WERI-Rb-1 (cell line): Measurements from ENCODE around the gene ATP8B1.
A peak's percentile ranks its signal among the peaks of the same experiment; 100 is the strongest.

ENCODE experiments used
- DNase-seq: peaks from one replicate; pipeline ENCODE4 v3.0.0-alpha.2; 2020
- H3K27ac ChIP-seq: fragments of 250-450 bp; sonication (Bioruptor Pico); 2 replicates; pipeline ENCODE4 v1.5.1; 2020; ENCODE audit warnings: mild to moderate bottlenecking, moderate library complexity
- H3K27me3 ChIP-seq: fragments of 250-450 bp; sonication (Bioruptor Pico); 2 replicates; pipeline ENCODE4 v1.5.1; 2021; ENCODE audit warnings: mild to moderate bottlenecking, low read depth, moderate library complexity; ENCODE audit not compliant: insufficient read depth, severe bottlenecking
- H3K36me3 ChIP-seq: fragments of 250-450 bp; sonication (Bioruptor Pico); 2 replicates; pipeline ENCODE4 v1.5.1; 2020; ENCODE audit warnings: mild to moderate bottlenecking, moderate library complexity
- H3K4me3 ChIP-seq: 2 replicates; pipeline ENCODE4 v1.5.1; 2011; ENCODE audit warnings: low read depth, mild to moderate bottlenecking, control low read depth, low read length
- H3K9me3 ChIP-seq: fragments of 250-450 bp; sonication (Bioruptor Pico); 2 replicates; pipeline ENCODE4 v1.5.1; 2021; ENCODE audit warnings: mild to moderate bottlenecking, moderate library complexity; ENCODE audit not compliant: severe bottlenecking
- CTCF ChIP-seq: IDR thresholded peaks from 2 replicates; pipeline ENCODE4 v1.5.1; 2011; ENCODE audit warnings: low read depth, mild to moderate bottlenecking, control low read depth, inconsistent platforms, low read length

Gene ATP8B1

GRCh38 chr18:57627488-57627887 lies 175.6 kb downstream of the ATP8B1 start:
- Histone ChIP-seq H3K27ac (peak overlapping the region; percentile 15), H3K27me3 (no peaks in the 10 kb centered on the region), H3K4me3 (no peak overlapping the region), H3K9me3 (no peaks in the 10 kb centered on the region), H3K36me3 (no peaks in the 10 kb centered on the region)
- 0 out of 2 replicates have a peak, but pooled peaks have one; percentile 13 for TF ChIP-seq CTCF
- DNase-seq = peak; percentile 70

GRCh38 chr18:57624988-57625387 lies 178.1 kb downstream of the ATP8B1 start:
- H3K9me3 ChIP-seq = no peaks in the 10 kb centered on the region
- peaks cover 7% of the 10 kb centered on the region for H3K36me3 ChIP-seq
- H3K27me3 ChIP-seq = no peaks in the 10 kb centered on the region
- H3K27ac ChIP-seq = no peak overlapping the region
- no peak overlapping the region for H3K4me3 ChIP-seq
- TF ChIP-seq CTCF = no peak
- DNase-seq = no peak

GRCh38 chr18:57621246-57621604 lies 181.9 kb downstream of the ATP8B1 start:
- no peak for DNase-seq
- Histone ChIP-seq H3K36me3 (peaks cover 34% of the 10 kb centered on the region), H3K27me3 (no peaks in the 10 kb centered on the region), H3K27ac (peak overlapping the region; percentile 90), H3K9me3 (no peaks in the 10 kb centered on the region), H3K4me3 (peak overlapping the region; percentile 53)
- no peak for TF ChIP-seq CTCF

- no peak overlapping the region for H3K4me3 ChIP-seq
- no peak for TF ChIP-seq CTCF
- no peak overlapping the region for H3K27ac ChIP-seq
- no peaks in the 10 kb centered on the region for H3K9me3 ChIP-seq
- peaks cover 47% of the 10 kb centered on the region for H3K36me3 ChIP-seq
- DNase-seq = no peak
- no peaks in the 10 kb centered on the region for H3K27me3 ChIP-seq
These were observed 183.2 kb downstream of the ATP8B1 start for GRCh38 chr18:57619876-57620275.

- Histone ChIP-seq H3K27ac (no peak overlapping the region), H3K9me3 (no peaks in the 10 kb centered on the region), H3K4me3 (no peak overlapping the region), H3K36me3 (peaks cover 56% of the 10 kb centered on the region), H3K27me3 (no peaks in the 10 kb centered on the region)
- TF ChIP-seq CTCF = no peak
- no peak for DNase-seq
These were observed 184.2 kb downstream of the ATP8B1 start for GRCh38 chr18:57618910-57619309.

GRCh38 chr18:57603871-57604270 lies 199.2 kb downstream of the ATP8B1 start:
- no peak for TF ChIP-seq CTCF
- Histone ChIP-seq H3K27ac (no peak overlapping the region), H3K36me3 (peaks cover 86% of the 10 kb centered on the region), H3K4me3 (no peak overlapping the region), H3K27me3 (no peaks in the 10 kb centered on the region), H3K9me3 (no peaks in the 10 kb centered on the region)
- DNase-seq = no peak
